WTC11 (cell line): ENCODE data around the gene ELP5. TPM values are rescaled to one million over a fixed set of nuclear protein-coding genes. Genes with fewer than 3 reads are reported as not detected.

ENCODE experiments used
- ATAC-seq: fragments of 200-7000 bp; cut with Tn5 transposase; 2 replicates; pipeline ENCODE4 v1.10.0; 2021; ENCODE audit warnings: mild to moderate bottlenecking, moderate library complexity
- CTCF ChIA-PET: fragments of 300-600 bp; sonication (Branson Sonifier 250); formaldehyde crosslinking; loops from one replicate; lab custom pipeline; 2021; ENCODE audit warnings: antibody characterized with exemption; lab: Charles Lee
- POLR2A ChIA-PET: fragments of 350-600 bp; sonication (Branson Sonifier 250); formaldehyde crosslinking; loops from one replicate; lab custom pipeline; 2021; ENCODE audit warnings: antibody characterized with exemption; lab: Charles Lee
- DNase-seq: peaks from one replicate; pipeline ENCODE4 v3.0.0; 2021; ENCODE audit warnings: low spot score
- H3K27ac Mint-ChIP-seq: 2 replicates; pipeline ENCODE4 v1.8.0; 2021; ENCODE audit warnings: mixed read lengths
- H3K27me3 Mint-ChIP-seq: 2 replicates; pipeline ENCODE4 v1.8.0; 2021; ENCODE audit warnings: low read depth, mild to moderate bottlenecking, moderate library complexity, mixed read lengths
- H3K36me3 Mint-ChIP-seq: 2 replicates; pipeline ENCODE4 v1.8.0; 2021; ENCODE audit warnings: mixed read lengths
- H3K4me1 Mint-ChIP-seq: 2 replicates; pipeline ENCODE4 v1.8.0; 2022; ENCODE audit warnings: mixed read lengths
- H3K4me3 Mint-ChIP-seq: 2 replicates; pipeline ENCODE4 v1.8.0; 2021; ENCODE audit warnings: mild to moderate bottlenecking, moderate library complexity, mixed read lengths
- H3K9me3 Mint-ChIP-seq: 2 replicates; pipeline ENCODE4 v1.8.0; 2021; ENCODE audit warnings: mixed read lengths
- ARID4B ChIP-seq: sonication (generic); formaldehyde crosslinking; IDR thresholded peaks from 2 replicates; pipeline ENCODE4 v1.8.0; 2023; ENCODE audit warnings: missing genetic modification reagents, mild to moderate bottlenecking, borderline replicate concordance
- CBFB ChIP-seq: sonication (generic); formaldehyde crosslinking; IDR thresholded peaks from 2 replicates; pipeline ENCODE4 v1.8.1; 2022; ENCODE audit warnings: mild to moderate bottlenecking, low read depth, missing genetic modification reagents
- CREM ChIP-seq: sonication (generic); formaldehyde crosslinking; IDR thresholded peaks from 2 replicates; pipeline ENCODE4 v1.8.1; 2022; ENCODE audit warnings: mild to moderate bottlenecking, missing genetic modification reagents, moderate library complexity
- CTCF ChIP-seq: fragments of 200-600 bp; IDR thresholded peaks from 2 replicates; pipeline ENCODE4 v1.8.0; 2022; ENCODE audit warnings: antibody characterized with exemption
- ERG ChIP-seq: fragments of 250-450 bp; sonication (Bioruptor Pico); IDR thresholded peaks from 2 replicates; pipeline ENCODE4 v1.8.0; 2021; ENCODE audit warnings: mild to moderate bottlenecking
- ESRRA ChIP-seq: sonication (generic); formaldehyde crosslinking; IDR thresholded peaks from 2 replicates; pipeline ENCODE4 v1.8.1; 2022; ENCODE audit warnings: mild to moderate bottlenecking, missing genetic modification reagents, borderline replicate concordance
- ETV6 ChIP-seq: sonication (generic); formaldehyde crosslinking; IDR thresholded peaks from 2 replicates; pipeline ENCODE4 v1.8.1; 2022; ENCODE audit warnings: mild to moderate bottlenecking, missing genetic modification reagents
- GABPB1 ChIP-seq: sonication (generic); formaldehyde crosslinking; IDR thresholded peaks from 2 replicates; pipeline ENCODE4 v1.8.1; 2023; ENCODE audit warnings: mild to moderate bottlenecking, missing genetic modification reagents
- IRF2 ChIP-seq: sonication (generic); formaldehyde crosslinking; IDR thresholded peaks from 2 replicates; pipeline ENCODE4 v1.8.0; 2022; ENCODE audit warnings: low read depth, missing genetic modification reagents, borderline replicate concordance
- MAX ChIP-seq: sonication (generic); formaldehyde crosslinking; IDR thresholded peaks from 2 replicates; pipeline ENCODE4 v1.8.0; 2022; ENCODE audit warnings: mild to moderate bottlenecking, missing genetic modification reagents
- NR2C2 ChIP-seq: sonication (generic); formaldehyde crosslinking; IDR thresholded peaks from 2 replicates; pipeline ENCODE4 v1.8.0; 2022; ENCODE audit warnings: mild to moderate bottlenecking, missing genetic modification reagents
- PRDM15 ChIP-seq: sonication (generic); formaldehyde crosslinking; IDR thresholded peaks from 2 replicates; pipeline ENCODE4 v1.8.0; 2022; ENCODE audit warnings: missing genetic modification reagents
- ZNF281 ChIP-seq: sonication (generic); formaldehyde crosslinking; IDR thresholded peaks from 2 replicates; pipeline ENCODE4 v1.8.0; 2023; ENCODE audit warnings: mild to moderate bottlenecking, missing genetic modification reagents
- total RNA-seq: library from RNA; stranded (reverse); gene quantifications from 3 replicates; pipeline ENCODE4 v1.2.3, GENCODE V29; 2021

ELP5 gene
- total RNA-seq, 1 experiment from 2014 or later: 101 TPM

- no peak for TF ChIP-seq PRDM15
- no peak for TF ChIP-seq GABPB1
- no peak for TF ChIP-seq ARID4B (CRISPR knock-in tag)
- TF ChIP-seq ESRRA: no peak
- no peak for TF ChIP-seq IRF2
- TF ChIP-seq CREM (CRISPR knock-in tag): no peak
- TF ChIP-seq CTCF: no peak
- TF ChIP-seq NR2C2: no peak
Observed at GRCh38 chr17:7208754-7209460, 43.1 kb upstream of the ELP5 start (continued).

- no peaks in the 10 kb centered on the region for H3K9me3 Mint-ChIP-seq
- H3K4me3 Mint-ChIP-seq: peak overlapping the region; percentile 74
- ATAC-seq (no peak), DNase-seq (no peak)
- H3K27ac Mint-ChIP-seq: peak overlapping the region; percentile 7; the same call in 1 of the 2 replicates
- no peaks in the 10 kb centered on the region for H3K27me3 Mint-ChIP-seq
- CTCF ChIA-PET: no interaction called here
- H3K4me1 Mint-ChIP-seq: peaks cover 61% of the 10 kb centered on the region
- TF ChIP-seq GABPB1: no peak
- TF ChIP-seq MAX (CRISPR knock-in tag): no peak
- H3K36me3 Mint-ChIP-seq: no peaks in the 10 kb centered on the region
- POLR2A ChIA-PET: no interaction called here
Observed at GRCh38 chr17:7211491-7212273, 40.3 kb upstream of the ELP5 start.

GRCh38 chr17:7213895-7214299 is 38.1 kb upstream of the ELP5 start:
- H3K36me3 Mint-ChIP-seq: no peaks in the 10 kb centered on the region
- TF ChIP-seq ZNF281: peak; percentile 96
- TF ChIP-seq ETV6 (CRISPR knock-in tag): peak; percentile 68; the same call in 1 of the 2 replicates
- TF ChIP-seq CTCF: peak; percentile 59
- no peak for TF ChIP-seq ERG
- no peak for TF ChIP-seq CBFB (CRISPR knock-in tag)
- ChIA-PET POLR2A (interaction anchor here (1.0 to 1.1 kb wide), 3 partner anchors 13 to 92 kb away, joined by 3 to 6 read pairs (median 3); no protein-coding TSS in a partner anchor), CTCF (interaction anchor here (0.6 to 2.9 kb wide), 44 partner anchors 8 to 644 kb away, joined by 3 to 17 read pairs (median 5); partner anchors contain the start of genes ACAP1, ASGR1, CYB5D1 and DVL2)
- peak overlapping the region; percentile 93 for H3K27ac Mint-ChIP-seq
- H3K4me1 Mint-ChIP-seq: peaks cover 61% of the 10 kb centered on the region
- peak overlapping the region; percentile 86 for H3K4me3 Mint-ChIP-seq
- peaks cover 3% of the 10 kb centered on the region; the same call in 1 of the 2 replicates for H3K27me3 Mint-ChIP-seq
- DNase-seq (peak; percentile 97), ATAC-seq (peak; percentile 4)
- H3K9me3 Mint-ChIP-seq: no peaks in the 10 kb centered on the region
